PFSK-1 (cell line): Measurements from ENCODE around the gene RITA1.

Experiments
- FOXP2 ChIP-seq: optimal IDR thresholded peaks from 2 replicates; pipeline ENCODE3; 2011; ENCODE audit warnings: borderline replicate concordance, control low read depth, inconsistent platforms; ENCODE audit not compliant: insufficient read depth; ENCODE audit errors: extremely low read length, extremely low read depth
- POLR2AphosphoS5 ChIP-seq: IDR thresholded peaks from 2 replicates; pipeline ENCODE4 v1.6.1; 2012; ENCODE audit warnings: low read depth, mild to moderate bottlenecking, control low read depth, low read length, moderate library complexity
- REST ChIP-seq, 2 experiments: IDR thresholded peaks; 2 replicates each; pipeline versions ENCODE4 v1.6.1 to v1.8.0; 2011 to 2012; ENCODE audit warnings: low read depth in 2 of 2, low read length in 2 of 2, control low read depth in 1 of 2, inconsistent platforms in 1 of 2, mild to moderate bottlenecking in 1 of 2, moderate library complexity in 1 of 2; ENCODE audit not compliant: insufficient read depth in 1 of 2
- SIN3A ChIP-seq: IDR thresholded peaks from 2 replicates; pipeline ENCODE4 v1.6.1; 2012; ENCODE audit warnings: mild to moderate bottlenecking, low read length, moderate library complexity, borderline replicate concordance; ENCODE audit not compliant: insufficient read depth
- TAF1 ChIP-seq: IDR thresholded peaks from 2 replicates; pipeline ENCODE4 v1.6.1; 2012; ENCODE audit warnings: low read length, control low read depth, borderline replicate concordance; ENCODE audit not compliant: insufficient read depth

The RITA1 gene

GRCh38 chr12:113152196-113152834, 33.2 kb upstream of the RITA1 start:
- no peak for TF ChIP-seq TAF1
- no peak for TF ChIP-seq POLR2AphosphoS5
- no peak for TF ChIP-seq REST (IDR thresholded peaks at IDR 0.05; ENCODE audit: insufficient read depth in 1 of 2, low read depth in 2 of 2, low read length in 2 of 2)
- no peak for TF ChIP-seq FOXP2
- TF ChIP-seq SIN3A = no peak

- TF ChIP-seq POLR2AphosphoS5 (no peak), TAF1 (no peak)
Observed at GRCh38 chr12:113152835-113153814, 32.4 kb upstream of the RITA1 start.

GRCh38 chr12:113154351-113154973, 31.1 kb upstream of the RITA1 start:
- no peak for TF ChIP-seq SIN3A
- TF ChIP-seq REST (IDR thresholded peaks at IDR 0.05; ENCODE audit: insufficient read depth in 1 of 2, low read depth in 2 of 2, low read length in 2 of 2) = no peak
- TF ChIP-seq POLR2AphosphoS5 = no peak
- TF ChIP-seq TAF1 = no peak
- TF ChIP-seq FOXP2 = no peak

GRCh38 chr12:113155060-113155459, 30.5 kb upstream of the RITA1 start:
- TF ChIP-seq SIN3A (no peak), REST (IDR thresholded peaks at IDR 0.05; ENCODE audit: insufficient read depth in 1 of 2, low read depth in 2 of 2, low read length in 2 of 2) (no peak), POLR2AphosphoS5 (no peak), TAF1 (no peak), FOXP2 (no peak)

GRCh38 chr12:113155646-113156045, 29.9 kb upstream of the RITA1 start:
- no peak for TF ChIP-seq TAF1
- no peak for TF ChIP-seq SIN3A
- no peak for TF ChIP-seq REST (IDR thresholded peaks at IDR 0.05; ENCODE audit: insufficient read depth in 1 of 2, low read depth in 2 of 2, low read length in 2 of 2)
- TF ChIP-seq FOXP2 = no peak
- no peak for TF ChIP-seq POLR2AphosphoS5
